SIG-M5 treated with dmso at 0.1 percent for 504 hours (cell line): ENCODE measurements around the gene DMAC2.
"Not testable (repeated sequence)": the region's sequence is repeated elsewhere in the genome, so short reads cannot be mapped to it uniquely, and the experiment has no call there.

Experiments
- DNase-seq: peaks from one replicate; lab custom pipeline; 2025; ENCODE audit not compliant: unreplicated experiment; lab: John Stamatoyannopoulos, UW

DMAC2 gene

DNA sequence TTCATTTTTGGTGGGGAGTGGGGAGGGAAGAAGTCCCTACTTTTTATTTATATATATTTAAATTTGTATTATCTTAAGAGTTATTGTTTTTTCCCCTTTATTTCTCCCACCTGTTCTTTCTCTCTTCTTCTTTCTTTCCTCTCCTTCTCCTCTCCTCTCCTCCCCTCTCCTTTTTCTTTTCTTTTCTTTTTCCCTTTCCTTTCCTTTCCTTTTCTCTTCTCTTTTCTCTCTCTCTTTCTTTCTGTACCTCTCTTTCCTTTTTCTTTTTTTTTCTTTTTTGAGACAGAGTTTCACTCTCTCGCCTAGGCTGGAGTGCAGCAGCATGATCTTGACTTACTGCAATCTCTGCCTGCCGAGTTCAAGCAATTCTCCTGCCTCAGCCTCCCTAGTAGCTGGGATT, 40.2 kb downstream of the DMAC2 start:
- no peak for DNase-seq

DNA sequence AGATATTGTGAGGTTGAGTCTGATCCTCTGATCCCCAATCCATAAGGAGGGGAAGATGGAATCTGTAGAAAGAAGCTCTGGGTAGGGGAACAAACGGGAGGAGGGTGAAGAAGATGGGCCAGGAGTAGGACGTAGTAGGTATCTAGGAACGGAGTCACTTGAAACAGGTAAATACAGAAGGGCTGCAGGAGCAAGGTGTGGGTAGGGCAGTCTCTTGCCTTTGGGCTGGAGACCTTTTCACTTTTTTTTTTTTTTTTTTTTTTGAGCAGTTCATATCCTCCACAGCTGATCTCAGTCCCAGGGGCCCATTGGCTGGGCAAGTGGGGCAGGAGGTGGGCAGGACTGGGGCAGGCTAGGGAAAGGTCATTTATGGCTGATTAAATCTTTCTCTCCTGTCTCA, 40.6 kb downstream of the DMAC2 start:
- DNase-seq: no peak

DNA sequence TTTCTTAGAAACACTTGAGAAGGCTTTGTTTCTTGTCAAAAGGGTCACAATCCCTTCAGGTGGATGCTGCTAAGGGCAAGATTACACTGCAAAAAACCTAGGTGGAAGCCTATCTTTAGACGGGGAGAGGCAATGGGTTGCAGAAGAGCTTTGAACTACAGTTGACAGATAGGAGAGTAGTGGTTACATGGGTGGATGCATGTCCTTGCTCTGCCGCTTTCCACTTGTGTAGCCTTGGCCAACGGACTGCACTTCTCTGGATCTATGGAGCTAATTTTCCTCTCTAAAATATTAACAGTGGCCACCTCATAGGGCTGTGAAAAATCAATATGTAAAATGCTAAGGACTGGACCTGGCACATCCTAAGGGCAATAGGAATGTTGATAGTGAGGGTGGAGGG, 41.1 kb downstream of the DMAC2 start:
- no peak for DNase-seq

DNA sequence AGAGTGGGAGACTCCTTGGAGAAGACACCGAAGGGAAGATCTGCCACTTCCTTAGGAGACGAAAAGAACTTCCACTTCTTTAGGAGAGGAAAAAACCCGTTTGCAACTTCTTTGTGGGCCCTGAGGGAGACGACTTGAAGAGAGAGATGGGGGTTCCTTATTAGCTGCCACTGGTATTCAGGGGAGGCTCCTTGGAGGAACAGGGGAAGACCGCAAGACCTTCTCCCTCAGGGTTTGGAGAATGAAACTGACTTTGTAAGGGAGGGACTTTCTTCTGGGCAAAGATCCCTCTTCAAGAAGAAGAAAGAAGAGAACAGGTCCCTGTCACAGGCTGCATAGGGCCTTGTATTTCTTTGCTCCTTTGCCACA, 41.7 kb downstream of the DMAC2 start:
- peak; percentile 8 for DNase-seq

DNA sequence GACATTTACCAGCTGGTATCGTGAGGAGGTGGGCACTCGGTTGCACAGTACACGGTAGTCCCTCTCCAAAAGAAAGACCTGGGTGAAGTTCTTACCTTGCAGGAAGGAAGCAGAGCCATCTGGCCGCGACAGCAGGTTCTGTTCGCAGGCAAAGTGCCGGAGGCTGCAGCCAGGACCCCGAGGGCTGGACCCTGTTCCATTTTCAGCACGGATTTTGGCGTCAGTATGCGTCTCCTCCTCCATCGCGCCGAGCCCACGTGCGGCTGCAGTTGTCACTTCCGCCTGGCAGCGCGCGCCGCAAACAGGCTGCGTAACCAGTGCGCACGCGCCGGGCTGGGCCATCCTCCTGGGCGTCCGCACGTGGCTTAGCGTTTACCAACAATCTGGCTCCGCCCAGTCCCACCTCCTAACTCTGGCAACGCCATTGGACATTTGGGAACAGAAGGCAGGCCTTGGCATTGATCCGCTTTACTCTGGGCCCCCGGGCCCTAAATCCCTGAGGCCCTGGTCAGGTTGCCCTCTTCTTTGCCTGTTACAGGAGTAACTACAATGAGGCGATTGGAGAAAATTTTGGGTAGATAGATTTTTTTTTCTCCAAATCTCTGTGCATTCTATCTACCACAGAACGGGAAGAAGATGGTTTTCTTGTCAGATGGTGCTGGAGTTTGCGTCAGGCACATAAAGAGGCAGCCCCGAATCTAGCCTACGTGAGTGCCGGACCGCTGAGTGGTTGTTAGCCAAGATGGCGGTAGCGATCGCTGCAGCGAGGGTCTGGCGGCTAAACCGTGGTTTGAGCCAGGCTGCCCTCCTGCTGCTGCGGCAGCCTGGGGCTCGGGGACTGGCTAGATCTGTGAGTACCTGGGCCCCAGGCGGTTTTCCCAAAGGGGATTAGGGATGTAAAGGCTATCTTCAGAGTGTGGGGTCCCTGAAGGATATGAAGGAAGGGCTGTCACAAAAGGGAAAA, 42.3 kb downstream of the DMAC2 start, which contains the start of the genes BCKDHA and EXOSC5:
Gene BCKDHA, plus strand, starts transcription at position 733 of the 964 bp plus-strand sequence. Its CDS starts 10 bp downstream, at position 743.
Gene EXOSC5, minus strand, starts transcription at position 274 of the 964 bp plus-strand sequence. Its CDS starts 31 bp downstream, at position 243.
- peak; percentile 99 for DNase-seq

DNA sequence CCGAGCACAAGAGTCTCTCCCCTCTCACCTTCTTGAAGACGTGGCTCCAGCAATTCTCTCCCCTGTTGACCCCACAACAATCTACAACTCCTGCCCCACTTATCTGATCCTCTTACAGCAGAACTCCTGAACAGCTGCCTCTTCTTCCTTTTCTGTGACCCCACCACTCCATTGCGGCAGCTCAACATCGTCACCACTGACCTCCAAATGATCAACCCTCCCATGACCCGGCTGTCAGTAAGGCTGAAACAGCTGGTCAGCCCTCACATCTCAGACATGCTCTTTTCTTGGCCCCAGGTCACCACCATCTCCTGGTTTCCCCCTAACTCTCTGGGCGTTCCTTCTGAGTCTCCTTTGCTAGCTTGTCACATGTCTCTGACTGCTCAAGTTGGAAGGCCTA, 44.4 kb downstream of the DMAC2 start:
- DNase-seq: no peak

- no peak for DNase-seq
These were observed 46.9 kb downstream of the DMAC2 start for GRCh38 chr19:41392775-41393174.

GRCh38 chr19:41391618-41392017, 48.1 kb downstream of the DMAC2 start:
- DNase-seq: no peak

DNA sequence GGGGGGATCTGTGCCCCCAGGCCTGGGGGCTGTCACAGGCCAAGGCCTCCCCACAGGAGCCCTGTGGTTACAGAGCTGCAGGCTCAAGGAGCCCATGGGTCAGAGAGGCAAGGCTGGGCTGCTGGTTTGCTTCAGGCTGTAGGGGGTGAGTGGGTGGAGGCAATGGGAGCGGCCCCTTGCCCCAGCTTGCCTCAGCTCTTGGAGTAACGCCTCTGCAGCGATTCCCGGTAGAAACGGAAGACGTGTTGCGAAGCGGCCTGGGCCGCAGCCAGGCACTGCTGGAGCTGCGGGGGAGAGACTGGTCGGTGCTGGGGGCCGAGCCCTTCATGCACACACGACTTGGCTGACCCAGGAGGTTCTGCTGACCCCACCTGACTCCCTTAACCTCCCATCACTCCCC, 53.3 kb downstream of the DMAC2 start:
- no peak for DNase-seq

DNA sequence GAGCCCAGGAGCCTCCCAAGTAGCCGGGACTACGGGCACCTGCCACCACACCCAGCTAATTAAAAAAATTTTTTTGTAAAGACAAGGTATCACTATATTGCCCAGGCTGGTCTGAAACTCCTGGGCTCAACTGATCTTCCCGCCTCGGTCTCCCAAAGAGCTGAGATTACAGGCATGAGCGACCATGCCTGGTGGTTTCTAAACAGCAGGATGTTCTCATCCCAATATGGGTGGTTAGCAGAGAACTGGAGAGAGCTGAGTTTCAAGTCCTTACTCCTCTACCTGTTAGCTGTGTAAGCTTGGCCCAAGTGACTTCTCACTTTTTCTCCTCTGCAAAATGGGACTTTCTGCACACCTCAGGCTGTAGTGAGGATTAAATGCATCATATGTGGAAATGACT, 55.4 kb downstream of the DMAC2 start:
- DNase-seq: no peak

DNA sequence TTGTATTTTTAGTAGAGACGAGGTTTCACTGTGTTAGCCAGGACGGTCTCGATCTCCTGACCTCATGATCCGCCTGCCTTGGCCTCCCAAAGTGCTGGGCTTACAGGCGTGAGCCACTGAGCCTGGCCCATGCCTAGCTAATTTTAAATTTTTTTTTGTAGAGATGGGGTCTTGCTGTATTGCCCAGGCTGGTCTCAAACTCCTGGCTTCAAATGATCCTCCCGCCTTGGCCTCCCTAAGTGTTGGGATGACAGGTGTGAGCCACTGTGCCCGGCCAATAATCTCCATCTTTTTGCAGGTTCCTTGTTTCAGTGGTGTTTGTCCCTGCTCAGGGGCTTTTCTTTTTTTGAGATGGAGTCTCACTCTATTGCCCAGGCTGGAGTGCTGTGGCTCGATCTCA, 58.2 kb downstream of the DMAC2 start:
- DNase-seq: not testable (repeated sequence)
